HG02884 (cell line): ENCODE data around the gene SPATA17.
"Not testable (repeated sequence)": the region's sequence is repeated elsewhere in the genome, so short reads cannot be mapped to it uniquely, and the experiment has no call there.

ENCODE experiments used
- ATAC-seq: cut with Tn5 transposase; IDR thresholded peaks from one replicate; pipeline ENCODE4 v1.9.1; 2021; ENCODE audit warnings: mild to moderate bottlenecking, moderate library complexity; ENCODE audit not compliant: unreplicated experiment

The SPATA17 gene

DNA sequence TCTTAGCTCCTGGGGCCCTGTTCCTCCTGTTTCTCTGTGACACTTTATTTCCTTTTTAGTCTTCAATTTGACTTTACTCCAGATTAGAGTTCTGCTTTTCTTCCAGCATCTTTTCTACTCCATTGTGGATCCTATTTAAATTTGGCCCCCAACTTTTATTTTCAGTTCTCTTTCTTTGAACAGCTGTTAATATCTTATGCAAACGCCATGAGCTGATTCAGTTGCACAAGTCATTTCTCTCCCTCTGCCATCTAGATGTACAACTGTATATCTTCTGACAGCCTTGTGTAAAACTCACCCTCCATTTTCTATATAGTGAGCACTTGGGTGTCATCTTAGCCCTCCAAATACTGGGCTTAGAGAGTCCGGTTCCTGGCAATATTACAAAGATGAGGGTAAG lies 42.2 kb downstream of the SPATA17 start:
- peak; percentile 67 for ATAC-seq

DNA sequence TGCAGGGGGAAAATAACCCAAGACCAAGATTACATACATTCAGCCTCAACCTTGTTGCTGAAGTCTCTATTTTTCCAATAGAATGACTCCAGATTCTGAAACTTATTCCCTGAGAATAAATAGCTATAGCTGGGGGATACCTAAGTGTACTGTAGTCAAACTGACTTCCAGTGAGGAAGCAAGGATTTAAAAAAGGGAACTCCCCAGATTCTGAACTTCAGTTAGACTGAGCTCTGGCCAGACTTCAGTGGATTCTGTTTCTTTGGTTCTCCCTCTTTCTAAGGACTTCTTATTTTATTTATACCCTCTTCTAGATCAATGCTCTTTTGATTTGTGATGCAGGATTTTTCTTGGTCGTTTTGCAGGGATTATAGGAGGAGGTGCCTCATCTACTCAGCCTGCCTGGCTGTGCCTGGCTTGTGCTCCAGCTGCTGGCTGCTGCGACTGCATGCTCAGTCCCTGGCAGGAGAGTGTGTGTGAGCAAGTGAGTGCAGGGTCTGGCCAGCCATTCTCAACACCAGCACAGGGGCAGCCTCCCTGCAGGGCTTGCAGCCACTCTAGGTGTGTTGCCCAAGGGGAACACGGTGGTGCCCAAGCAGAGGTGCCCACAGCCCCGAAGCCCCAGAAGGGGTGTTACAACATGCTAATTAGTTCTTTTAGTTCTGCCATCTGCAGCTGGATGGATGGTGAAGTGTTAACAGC lies 43.0 kb downstream of the SPATA17 start:
- no peak for ATAC-seq

DNA sequence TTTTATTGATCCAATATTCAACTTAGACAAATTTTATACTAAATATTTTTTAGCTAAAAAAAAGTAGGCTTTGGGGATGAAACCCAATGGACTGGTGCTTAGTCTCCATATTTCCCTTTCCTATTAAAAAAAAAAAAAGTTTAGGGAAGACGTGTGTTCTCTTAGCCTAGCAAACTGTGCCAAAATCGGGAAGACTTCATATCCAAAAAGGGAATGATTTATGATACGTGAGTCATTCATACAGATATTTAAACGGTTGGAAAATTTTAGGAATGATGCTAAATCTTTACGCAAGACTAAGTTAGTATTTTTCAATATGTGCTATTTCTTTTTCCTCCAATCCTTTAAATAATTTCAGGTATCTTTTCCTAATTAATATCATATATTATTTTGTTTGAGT lies 50.7 kb downstream of the SPATA17 start:
- no peak for ATAC-seq

DNA sequence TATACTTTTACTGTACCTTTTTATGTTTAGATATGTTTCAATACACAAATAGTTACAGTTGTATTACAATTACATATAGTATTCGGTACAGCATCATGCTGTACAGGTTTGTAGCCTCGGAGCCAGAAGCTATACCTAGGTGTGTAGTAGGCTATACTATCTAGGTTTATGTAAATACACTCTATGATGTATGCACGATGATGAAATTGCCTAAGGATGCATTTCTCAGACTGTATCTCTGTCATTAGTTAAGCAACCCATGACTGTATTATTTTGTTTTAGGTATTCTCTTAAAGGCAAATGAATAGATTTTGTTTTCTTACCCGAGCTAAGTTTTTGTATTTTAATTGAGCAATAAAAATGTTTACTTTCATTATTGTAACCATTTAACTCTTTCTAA lies 56.4 kb downstream of the SPATA17 start:
- ATAC-seq, result no peak

DNA sequence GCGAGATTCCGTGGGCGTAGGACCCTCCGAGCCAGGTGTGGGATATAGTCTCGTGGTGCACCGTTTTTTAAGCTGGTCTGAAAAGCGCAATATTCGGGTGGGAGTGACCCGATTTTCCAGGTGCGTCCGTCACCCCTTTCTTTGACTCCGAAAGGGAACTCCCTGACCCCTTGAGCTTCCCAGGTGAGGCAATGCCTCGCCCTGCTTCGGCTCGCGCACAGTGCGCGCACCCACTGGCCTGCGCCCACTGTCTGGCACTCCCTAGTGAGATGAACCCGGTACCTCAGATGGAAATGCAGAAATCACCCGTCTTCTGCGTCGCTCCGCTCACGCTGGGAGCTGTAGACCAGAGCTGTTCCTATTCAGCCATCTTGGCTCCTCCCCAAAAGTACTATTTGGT lies 65.0 kb downstream of the SPATA17 start:
- ATAC-seq, result not testable (repeated sequence)

DNA sequence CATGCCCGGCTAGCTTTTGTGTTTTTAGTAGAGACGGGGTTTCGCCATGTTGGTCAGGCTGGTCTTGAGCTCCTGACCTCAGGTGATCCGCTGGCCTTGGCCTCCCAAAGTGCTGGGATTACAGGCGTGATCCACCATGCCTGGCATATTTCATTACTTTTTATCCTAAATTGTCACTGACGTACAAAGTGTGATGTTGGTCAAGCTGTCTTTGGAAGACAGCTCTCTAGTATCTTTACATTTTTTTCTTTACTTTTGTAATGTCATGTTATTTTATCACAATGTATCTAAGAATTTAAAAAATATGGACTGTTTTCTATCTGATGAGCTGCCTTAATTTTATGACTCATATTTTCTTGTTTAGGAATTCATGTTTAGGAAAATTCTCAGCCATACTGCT lies 72.2 kb downstream of the SPATA17 start:
- ATAC-seq, result no peak

DNA sequence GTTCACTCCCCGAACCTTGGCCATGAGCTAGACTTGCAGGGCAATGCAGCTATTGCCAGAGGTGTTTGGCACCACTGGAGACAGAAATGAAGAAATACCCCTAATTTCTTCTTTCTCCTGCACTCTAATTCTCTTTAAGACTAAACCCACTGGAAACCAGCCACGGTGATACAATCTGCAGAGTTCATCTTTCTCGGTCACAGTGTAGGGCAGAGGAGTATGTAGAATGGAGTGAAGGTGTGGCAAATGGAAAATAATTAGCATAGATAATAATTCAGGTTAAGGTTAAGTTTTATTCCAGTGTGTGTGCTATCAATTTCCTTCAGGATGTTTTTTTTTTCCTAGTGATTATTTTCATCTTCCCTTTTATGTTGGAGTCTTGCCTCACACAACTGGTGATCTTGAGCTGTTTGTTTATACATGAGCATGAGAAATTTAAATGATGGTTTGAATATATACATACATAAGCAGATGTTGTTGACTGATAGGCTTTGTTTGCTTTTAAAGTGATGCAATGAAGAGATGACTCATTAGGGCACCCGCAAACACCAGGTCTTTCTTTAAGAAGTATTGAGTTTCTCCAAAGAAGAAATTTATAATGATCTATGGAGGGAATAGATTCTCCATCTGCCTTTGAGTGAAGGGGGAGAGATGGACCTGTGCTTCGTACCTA lies 81.9 kb downstream of the SPATA17 start:
- no peak for ATAC-seq

DNA sequence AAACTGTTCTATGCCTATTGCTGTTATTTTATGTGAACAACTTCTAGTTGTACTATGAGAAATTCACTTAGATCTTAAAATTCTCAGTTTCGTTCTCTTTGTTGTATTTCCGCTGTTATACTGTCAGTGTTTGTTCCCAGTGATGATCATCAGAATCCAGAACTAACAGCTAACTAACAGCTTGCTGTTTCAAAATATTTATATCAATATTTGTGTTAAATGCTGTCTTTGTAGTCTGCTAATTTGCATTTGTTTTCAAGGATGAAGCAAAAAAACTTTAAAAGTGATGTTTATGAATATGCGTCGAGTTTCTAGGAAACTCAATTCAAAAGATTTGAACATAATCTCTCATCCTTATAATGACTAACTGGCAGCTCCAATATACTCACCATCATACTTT lies 84.5 kb downstream of the SPATA17 start:
- no peak for ATAC-seq

DNA sequence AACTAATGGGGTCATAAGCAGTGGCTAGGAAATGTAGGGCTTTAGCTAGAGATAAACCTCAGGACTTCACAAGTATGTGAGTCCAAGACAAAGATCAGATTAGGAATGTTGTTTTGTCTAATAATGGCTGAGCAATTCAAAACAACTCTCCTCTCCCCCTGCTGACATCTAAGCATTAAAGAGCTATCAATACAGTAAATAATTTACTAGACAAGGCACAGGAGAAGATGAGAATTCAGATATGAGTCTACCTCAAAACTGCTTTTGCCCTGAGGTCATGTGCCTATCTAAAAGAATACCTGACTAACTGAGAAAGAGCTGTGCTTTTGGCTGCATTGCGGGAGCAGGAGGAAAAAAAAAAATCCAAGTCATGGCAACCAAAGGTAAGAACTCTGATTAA lies 86.8 kb downstream of the SPATA17 start:
- no peak for ATAC-seq

DNA sequence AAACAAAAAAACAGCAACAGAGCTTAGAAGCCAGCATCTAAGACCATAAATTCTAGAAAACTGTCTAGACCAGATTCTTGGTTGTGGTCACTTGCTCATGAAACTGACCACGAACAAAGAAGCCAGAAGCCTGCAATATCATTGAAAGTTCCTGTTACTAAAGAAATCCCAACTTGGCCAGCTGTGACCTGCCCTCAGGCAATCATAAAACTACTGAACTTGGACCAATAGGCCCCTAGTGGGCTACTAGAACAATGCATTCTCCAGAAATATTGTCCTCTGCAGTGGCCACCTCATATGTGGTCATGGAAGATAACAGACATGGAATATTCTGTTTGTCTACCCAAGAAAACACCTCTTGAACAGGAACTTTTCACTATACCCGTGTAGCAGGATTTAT lies 87.7 kb downstream of the SPATA17 start:
- no peak for ATAC-seq

DNA sequence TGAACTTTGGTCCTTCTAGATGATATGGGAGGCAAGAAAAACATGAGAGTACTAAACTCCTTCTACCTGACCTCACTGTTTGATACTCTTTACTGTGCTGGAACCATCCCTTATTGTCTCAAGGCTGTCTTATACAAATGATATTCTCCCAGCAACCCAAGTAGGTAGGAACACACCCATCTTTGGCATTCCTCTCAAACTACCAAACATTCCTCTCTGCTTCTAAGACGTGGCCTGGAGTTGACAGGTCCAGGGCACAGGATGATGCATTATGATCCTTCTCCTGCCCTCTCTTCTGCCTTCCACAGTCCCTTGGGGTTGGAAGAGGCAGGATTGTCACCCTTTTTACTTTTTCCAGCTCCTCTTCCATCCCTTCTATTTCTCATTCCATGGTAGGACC lies 90.5 kb downstream of the SPATA17 start:
- no peak for ATAC-seq

DNA sequence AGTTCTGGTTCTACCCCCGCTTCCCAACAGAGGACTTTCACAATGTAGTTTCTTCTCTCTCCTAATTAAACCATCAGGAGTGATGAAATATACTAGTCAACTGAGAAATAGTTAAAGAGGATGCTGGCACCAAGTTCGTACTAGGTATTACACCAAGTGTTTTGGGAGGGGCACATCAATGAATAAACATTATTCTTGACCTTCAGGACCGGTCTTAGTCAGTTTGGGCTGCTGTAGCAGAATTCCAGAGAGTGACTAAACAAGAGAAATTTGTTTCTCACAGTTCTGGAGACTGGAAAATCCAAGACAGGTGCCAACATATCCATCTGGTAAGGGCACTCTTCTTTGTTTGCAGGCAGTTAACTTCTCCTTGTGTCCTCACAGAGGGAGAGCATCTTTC lies 103.8 kb downstream of the SPATA17 start:
- no peak for ATAC-seq

DNA sequence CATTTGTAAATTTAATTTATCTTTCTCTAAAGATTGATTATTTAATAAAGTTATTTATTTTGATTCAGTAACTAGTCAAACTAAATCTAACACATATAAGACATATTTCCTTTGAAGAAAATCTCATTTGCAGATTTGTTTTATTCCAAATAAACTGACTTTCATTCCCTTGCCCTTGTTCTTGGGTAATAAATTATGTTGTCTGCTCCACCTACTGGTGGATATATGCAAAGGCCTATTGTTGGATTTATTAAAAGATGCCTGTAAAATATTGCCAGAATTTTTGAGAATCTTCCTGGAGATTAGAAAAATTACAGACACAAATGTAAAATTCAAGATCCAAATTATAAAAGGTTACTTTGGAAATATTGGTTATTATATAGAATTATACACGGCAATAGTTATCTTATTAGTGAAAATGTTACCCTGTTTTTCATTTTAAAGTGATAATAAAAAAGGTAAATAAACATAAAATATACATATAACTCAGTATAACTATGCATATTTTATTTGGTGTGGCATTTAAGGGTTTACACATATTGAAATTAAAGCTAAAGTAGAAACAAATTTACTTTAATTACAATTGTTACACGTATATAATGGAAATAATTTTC lies 116.1 kb downstream of the SPATA17 start:
- ATAC-seq, result no peak

DNA sequence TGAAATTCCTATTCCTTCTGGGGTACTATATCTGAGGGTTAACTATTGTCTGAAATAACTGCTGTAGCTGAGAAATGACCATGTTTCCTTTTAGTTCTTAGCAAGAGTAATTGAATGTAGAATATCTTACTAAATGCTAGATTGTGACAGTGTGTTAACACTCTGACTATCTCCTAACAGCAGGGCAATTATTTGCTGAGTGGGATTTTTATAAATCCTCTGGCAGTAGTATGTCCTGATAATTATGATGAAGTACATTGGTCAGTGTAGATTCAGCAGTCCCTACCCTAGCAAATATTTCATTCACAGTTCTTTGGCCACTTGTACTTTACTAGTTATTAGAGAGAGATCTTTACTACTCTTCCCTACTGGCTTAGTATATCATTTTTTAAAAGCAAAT lies 138.6 kb downstream of the SPATA17 start:
- no peak for ATAC-seq

DNA sequence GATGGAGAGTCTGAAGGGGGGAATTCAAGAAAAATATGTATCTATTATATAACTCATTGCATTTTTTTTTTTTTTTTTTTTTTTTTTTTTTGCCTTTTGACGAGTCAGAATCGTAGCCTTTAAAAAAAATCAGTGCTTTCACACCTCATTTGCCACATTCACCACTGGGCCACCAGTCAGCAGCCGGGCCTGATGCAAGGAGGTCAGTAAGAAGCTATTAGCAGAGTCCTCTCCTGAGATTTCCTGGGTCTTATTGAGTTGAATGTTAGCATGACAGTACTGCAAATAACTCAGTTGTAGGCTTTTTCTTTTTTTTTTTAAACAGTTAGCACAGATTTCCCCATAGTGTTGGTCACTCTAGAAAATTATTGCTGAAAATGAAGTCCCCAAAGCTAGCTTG lies 139.8 kb downstream of the SPATA17 start:
- no peak for ATAC-seq

DNA sequence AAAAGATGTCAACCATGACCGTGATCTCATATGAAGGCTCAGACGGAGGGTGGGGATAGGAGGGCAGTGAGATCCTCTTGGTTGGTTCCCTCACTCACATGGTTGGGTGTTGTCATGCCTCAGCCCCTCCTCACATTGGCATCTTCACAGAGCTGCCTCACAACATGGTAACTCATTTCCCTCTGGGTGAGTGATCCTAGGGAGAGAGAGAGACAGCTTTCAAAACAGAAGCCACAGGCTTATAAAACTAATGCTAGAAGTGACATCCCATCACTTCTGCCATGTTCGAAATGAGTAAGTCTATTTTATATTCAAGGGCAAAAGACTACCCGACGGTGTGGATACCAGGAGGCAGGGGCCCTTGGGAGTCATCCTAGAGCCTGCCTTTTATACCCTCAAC lies 145.5 kb downstream of the SPATA17 start:
- no peak for ATAC-seq

DNA sequence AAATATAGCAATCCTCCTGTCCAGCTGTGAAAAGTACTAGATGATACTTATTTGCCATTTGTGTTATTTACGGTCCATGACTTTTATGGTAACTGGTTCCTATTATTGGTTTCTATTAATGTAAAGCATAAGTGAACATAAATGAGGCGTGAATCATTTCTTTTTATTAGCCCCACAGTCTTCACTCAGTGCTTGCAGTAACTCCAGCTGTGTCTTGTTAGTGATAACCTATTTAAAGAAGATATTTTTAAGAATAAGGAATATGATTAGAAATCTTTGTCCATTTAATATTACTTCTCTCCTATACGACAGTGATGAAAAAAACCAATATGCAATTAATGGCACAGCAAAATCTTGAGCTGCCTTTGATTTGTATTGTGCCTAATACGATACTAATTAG lies 149.9 kb downstream of the SPATA17 start:
- ATAC-seq, result no peak

DNA sequence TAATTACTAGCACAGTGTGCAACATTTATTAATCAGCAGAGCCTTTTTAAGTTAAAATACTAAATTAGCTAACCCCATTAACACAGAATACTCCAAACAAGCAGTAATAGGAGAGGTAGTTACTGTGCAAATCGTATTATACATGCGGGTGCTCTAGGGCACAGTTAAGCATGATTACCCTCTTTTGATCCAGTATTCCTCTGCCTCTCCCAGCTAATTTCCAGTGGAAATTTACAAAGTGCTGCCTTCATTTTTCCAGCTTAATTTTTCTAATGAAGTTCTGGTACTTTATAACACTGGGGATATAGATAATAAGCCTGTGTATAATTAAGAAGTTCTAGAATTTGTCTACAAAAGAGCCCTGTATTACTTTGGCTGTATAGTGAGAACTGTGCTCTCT lies 159.9 kb downstream of the SPATA17 start:
- ATAC-seq, result no peak

DNA sequence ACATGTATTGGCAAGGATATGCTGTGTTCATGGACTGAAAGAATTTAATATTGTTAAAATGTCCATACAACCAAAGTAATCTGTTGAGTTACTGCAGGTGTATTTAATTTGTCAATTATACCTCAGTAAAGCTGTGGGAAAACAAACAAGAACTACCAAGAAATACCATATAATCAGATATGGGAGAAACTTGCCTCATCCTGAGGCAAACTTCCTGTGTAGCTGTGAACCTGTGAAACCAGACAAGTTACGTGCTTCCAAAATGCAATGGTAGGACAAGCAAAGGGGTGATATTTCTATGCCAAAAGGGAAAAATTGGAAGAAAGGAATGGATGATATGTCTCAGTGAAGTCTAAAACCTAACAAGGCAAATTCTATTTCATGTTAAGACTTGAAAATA lies 174.6 kb downstream of the SPATA17 start:
- no peak for ATAC-seq

DNA sequence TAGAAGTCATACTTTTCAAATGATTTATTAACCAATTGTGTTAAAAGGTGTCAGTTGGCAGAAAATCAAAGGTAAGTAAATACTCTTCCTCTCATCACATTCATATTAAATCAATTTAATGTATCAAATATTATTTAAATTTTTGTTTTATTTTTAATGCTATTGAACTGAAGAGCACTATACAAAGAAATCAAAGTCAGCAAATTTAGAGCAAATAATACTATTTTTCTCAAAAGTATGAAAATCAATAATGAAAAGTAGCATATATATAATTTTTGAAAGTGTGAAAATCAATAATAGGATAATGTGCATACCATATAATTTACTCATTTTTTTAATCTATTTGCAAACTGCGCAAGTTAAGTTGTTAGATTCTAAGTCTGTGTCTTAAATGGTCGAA lies 181.0 kb downstream of the SPATA17 start:
- no peak for ATAC-seq

DNA sequence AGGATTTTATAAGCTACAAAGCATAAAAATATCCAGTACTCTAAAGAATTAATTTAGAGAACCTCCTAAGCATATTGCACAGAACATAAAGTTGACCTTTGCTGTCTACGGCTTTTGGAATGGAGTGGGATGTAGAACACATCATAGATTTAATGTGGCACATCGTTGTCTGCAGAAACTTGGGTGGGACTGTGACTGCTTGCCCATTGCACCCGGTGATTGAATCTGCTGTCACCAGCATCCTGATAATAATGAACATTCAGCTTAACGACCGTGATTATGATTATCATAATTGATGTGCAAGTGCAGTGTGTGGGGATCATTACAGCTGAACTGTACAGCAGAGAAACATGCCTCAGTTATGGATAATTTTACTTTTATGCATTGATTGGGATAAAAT lies 181.9 kb downstream of the SPATA17 start:
- ATAC-seq, result no peak

DNA sequence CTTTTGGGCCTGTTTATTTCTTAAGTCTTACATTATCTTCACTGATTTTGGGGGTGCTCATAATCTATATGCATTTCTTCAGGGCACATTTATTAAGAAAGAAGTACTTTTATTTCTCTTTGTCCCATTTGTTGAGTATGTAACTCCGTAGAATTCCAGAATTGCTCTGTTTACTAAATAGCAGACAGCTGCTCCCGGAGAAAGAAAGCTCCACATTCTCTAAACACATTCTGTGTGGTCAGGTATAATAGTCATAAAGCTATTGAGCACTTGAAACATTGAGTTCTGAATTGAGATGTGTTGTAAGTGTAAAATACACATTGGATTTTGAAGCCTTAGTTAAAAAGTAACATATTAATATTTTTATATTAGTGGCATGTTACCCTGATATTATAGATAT lies 206.5 kb downstream of the SPATA17 start:
- ATAC-seq, result no peak
